ENCODE data around the gene CLPTM1L. TPM values are rescaled to one million over a fixed set of nuclear protein-coding genes. Genes with fewer than 3 reads are reported as not detected.
"Not testable (repeated sequence)": the region's sequence is repeated elsewhere in the genome, so short reads cannot be mapped to it uniquely, and the experiment has no call there.

CLPTM1L gene
- total RNA-seq, 2 donors from 2014 or later: 68.0 to 89.4 TPM

- no peak for TF ChIP-seq CTCF (conservative IDR thresholded peaks at IDR 0.05)
- Mint-ChIP-seq H3K27me3 (ENCODE audit: insufficient read depth) (no peaks in the 10 kb centered on the region), H3K36me3 (ENCODE audit: low read depth) (peaks cover 68% of the 10 kb centered on the region), H3K4me3 (no peak overlapping the region), H3K27ac (no peak overlapping the region), H3K4me1 (no peaks in the 10 kb centered on the region), H3K9me3 (no peaks in the 10 kb centered on the region)
- Histone ChIP-seq H3K4me3 (ENCODE audit: low read length) (no peak overlapping the region), H3K27ac (ENCODE audit: low read depth, low read length) (no peak overlapping the region), H3K4me1 (ENCODE audit: control insufficient read depth, insufficient read depth, low read length) (no peaks in the 10 kb centered on the region), H3K27me3 (ENCODE audit: control insufficient read depth, insufficient read depth, low read length, poor library complexity, severe bottlenecking) (no peaks in the 10 kb centered on the region), H3K36me3 (ENCODE audit: control insufficient read depth, insufficient read depth, low read length) (peaks cover 70% of the 10 kb centered on the region), H3K9ac (ENCODE audit: extremely low read depth, low read length, poor library complexity, severe bottlenecking) (no peak overlapping the region), H3K9me3 (ENCODE audit: control insufficient read depth, low read length) (no peaks in the 10 kb centered on the region)
- DNase-seq: no peak
- WGBS, 2 experiments (ENCODE audit: insufficient coverage in 1 of 2, insufficient read length in 1 of 2): 95 to 97% methylated on average over 25 to 32 of the region's 32 CpGs
Measured at GRCh38 chr5:1334831-1335539, 9.9 kb downstream of the CLPTM1L start.

GRCh38 chr5:1333986-1334385, 10.9 kb downstream of the CLPTM1L start:
- no peaks in the 10 kb centered on the region for H3K9me3 Mint-ChIP-seq
- DNase-seq: no peak
- Histone ChIP-seq H3K9ac (ENCODE audit: extremely low read depth, low read length, poor library complexity, severe bottlenecking) (no peak overlapping the region), H3K27ac (ENCODE audit: low read depth, low read length) (no peak overlapping the region), H3K36me3 (ENCODE audit: control insufficient read depth, insufficient read depth, low read length) (peaks cover 77% of the 10 kb centered on the region), H3K9me3 (ENCODE audit: control insufficient read depth, low read length) (peaks cover 5% of the 10 kb centered on the region), H3K4me1 (ENCODE audit: control insufficient read depth, insufficient read depth, low read length) (no peaks in the 10 kb centered on the region), H3K27me3 (ENCODE audit: control insufficient read depth, insufficient read depth, low read length, poor library complexity, severe bottlenecking) (no peaks in the 10 kb centered on the region), H3K4me3 (ENCODE audit: low read length) (no peak overlapping the region)
- H3K27ac Mint-ChIP-seq: no peak overlapping the region
- H3K27me3 Mint-ChIP-seq (ENCODE audit: insufficient read depth): no peaks in the 10 kb centered on the region
- WGBS, 2 experiments (ENCODE audit: insufficient coverage in 1 of 2, insufficient read length in 1 of 2): 96% methylated on average over 5 to 14 of the region's 14 CpGs
- H3K4me3 Mint-ChIP-seq: no peak overlapping the region
- H3K4me1 Mint-ChIP-seq: no peaks in the 10 kb centered on the region
- peaks cover 71% of the 10 kb centered on the region for H3K36me3 Mint-ChIP-seq (ENCODE audit: low read depth)
- TF ChIP-seq CTCF (conservative IDR thresholded peaks at IDR 0.05): no peak

GRCh38 chr5:1333286-1333685, 11.6 kb downstream of the CLPTM1L start:
- not testable (repeated sequence) for DNase-seq; H3K27ac Mint-ChIP-seq; H3K4me3 Mint-ChIP-seq; H3K4me3 ChIP-seq (ENCODE audit: low read length); H3K4me1 ChIP-seq (ENCODE audit: control insufficient read depth, insufficient read depth, low read length); H3K27me3 ChIP-seq (ENCODE audit: control insufficient read depth, insufficient read depth, low read length, poor library complexity, severe bottlenecking); H3K9ac ChIP-seq (ENCODE audit: extremely low read depth, low read length, poor library complexity, severe bottlenecking); H3K27ac ChIP-seq (ENCODE audit: low read depth, low read length); H3K27me3 Mint-ChIP-seq (ENCODE audit: insufficient read depth); H3K4me1 Mint-ChIP-seq; H3K9me3 Mint-ChIP-seq
- 94 to 95% methylated on average over 3 to 4 of the region's 5 CpGs for WGBS, 2 experiments (ENCODE audit: insufficient coverage in 1 of 2, insufficient read length in 1 of 2)
- Histone ChIP-seq H3K36me3 (ENCODE audit: control insufficient read depth, insufficient read depth, low read length) (peaks cover 80% of the 10 kb centered on the region), H3K9me3 (ENCODE audit: control insufficient read depth, low read length) (peaks cover 12% of the 10 kb centered on the region)
- peaks cover 78% of the 10 kb centered on the region for H3K36me3 Mint-ChIP-seq (ENCODE audit: low read depth)

Measured in endodermal cell (in vitro differentiated cells).